Panc1 (cell line): ENCODE measurements around the gene TAB2. TPM values are rescaled to one million over a fixed set of nuclear protein-coding genes. Genes with fewer than 3 reads are reported as not detected.

ENCODE experiments used
- ATAC-seq: fragments of 200-7000 bp; cut with Tn5 transposase; 2 replicates; pipeline ENCODE4 v1.9.1; 2020; ENCODE audit warnings: mild to moderate bottlenecking, moderate library complexity
- Bru-seq: library from RNA; stranded (reverse); fragments of 400-500 nt; gene quantifications from one replicate; lab custom pipeline; 2021; lab: Mats Ljungman, UMichigan
- BruChase-seq, 2 experiments: library from RNA; stranded (reverse); fragments of 400-500 nt; gene quantifications; one replicate each; lab custom pipeline; 2021; lab: Mats Ljungman, UMichigan
- BruUV-seq: library from RNA; stranded (reverse); fragments of 400-500 nt; replicated peaks from 2 replicates; lab custom pipeline; 2021; lab: Mats Ljungman, UMichigan
- CTCF ChIA-PET: fragments of 300-600 bp; sonication (Branson Sonifier 250); formaldehyde crosslinking; loops from one replicate; lab custom pipeline; 2022; ENCODE audit warnings: antibody characterized with exemption; lab: Charles Lee
- POLR2A ChIA-PET: fragments of 300-600 bp; sonication (Branson Sonifier 250); formaldehyde crosslinking; loops from one replicate; lab custom pipeline; 2022; ENCODE audit warnings: antibody characterized with exemption; lab: Charles Lee
- DNase-seq: peaks from one replicate; pipeline ENCODE4 v3.0.0-alpha.2; 2010; ENCODE audit warnings: low read depth, low spot score
- H3K27ac ChIP-seq: 2 replicates; pipeline ENCODE4 v1.5.1; 2011; ENCODE audit warnings: mild to moderate bottlenecking, low read length, inconsistent platforms
- H3K27me3 ChIP-seq: fragments of 200-500 bp; sonication (Bioruptor generic); 2 replicates; pipeline ENCODE4 v1.6.0; 2014; ENCODE audit warnings: low read length, inconsistent platforms; ENCODE audit not compliant: control insufficient read depth, insufficient read depth
- H3K36me3 ChIP-seq: fragments of 200-500 bp; sonication (Bioruptor generic); 2 replicates; pipeline ENCODE4 v1.5.1; 2014; ENCODE audit warnings: inconsistent platforms, mild to moderate bottlenecking, low read length, moderate library complexity; ENCODE audit not compliant: control insufficient read depth, insufficient read depth
- H3K4me1 ChIP-seq: 2 replicates; pipeline ENCODE4 v1.5.1; 2011; ENCODE audit warnings: inconsistent platforms, mild to moderate bottlenecking, low read length, moderate library complexity; ENCODE audit not compliant: control insufficient read depth, insufficient read depth
- H3K4me3 ChIP-seq, 2 experiments: 2 replicates each; pipeline ENCODE4 v1.5.1; 2011 to 2012; ENCODE audit warnings: low read depth in 2 of 2, low read length in 2 of 2, mild to moderate bottlenecking in 2 of 2, inconsistent platforms in 1 of 2, moderate library complexity in 1 of 2
- H3K9me3 ChIP-seq: fragments of 200-500 bp; sonication (Bioruptor generic); 2 replicates; pipeline ENCODE4 v1.5.1; 2014; ENCODE audit warnings: low read depth, mild to moderate bottlenecking, inconsistent platforms, low read length, moderate library complexity; ENCODE audit not compliant: control insufficient read depth, insufficient read depth
- CTCF ChIP-seq: fragments of 450-650 bp; IDR thresholded peaks from 2 replicates; pipeline ENCODE4 v1.5.1; 2017; ENCODE audit warnings: mild to moderate bottlenecking
- POLR2AphosphoS5 ChIP-seq: IDR thresholded peaks from 2 replicates; pipeline ENCODE4 v1.6.1; 2012; ENCODE audit warnings: mild to moderate bottlenecking, low read depth, low read length, moderate library complexity
- REST ChIP-seq, 2 experiments: IDR thresholded peaks; 2 replicates each; pipeline ENCODE4 v1.6.1; 2011 to 2012; ENCODE audit warnings: low read depth in 2 of 2, control low read depth in 1 of 2, low read length in 1 of 2, mild to moderate bottlenecking in 1 of 2, moderate library complexity in 1 of 2; ENCODE audit not compliant: insufficient read depth in 1 of 2
- SIN3A ChIP-seq: IDR thresholded peaks from 2 replicates; pipeline ENCODE4 v1.6.1; 2012; ENCODE audit warnings: low read depth, mild to moderate bottlenecking, low read length, moderate library complexity, borderline replicate concordance; ENCODE audit not compliant: insufficient read depth
- TCF7L2 ChIP-seq: IDR thresholded peaks from 2 replicates; pipeline ENCODE4 v1.6.1; 2011; ENCODE audit warnings: mild to moderate bottlenecking, low read depth, low read length, inconsistent platforms
- in situ Hi-C: cut with HindIII; loops from 2 replicates; pipeline ENCODE4 v1.10.0; 2016; ENCODE audit warnings: low sequenced_read_pairs, low pct_unique_long_range_greater_than_20kb
- intact Hi-C: fragments of 100-400 bp; cut with micrococcal nuclease; formaldehyde crosslinking; loops from one replicate; pipeline ENCODE4 v1.10.0; 2022; ENCODE audit not compliant: unreplicated experiment
- long read RNA-seq: library from polyadenylated mRNA; unstranded; transcript quantifications from one replicate; pipeline ENCODE4 v2.0.0, GENCODE V29; 2021; ENCODE audit not compliant: unreplicated experiment
- polyA plus RNA-seq: library from polyadenylated mRNA; unstranded; fragments of >200 nt; gene quantifications from one replicate; pipeline ENCODE4 v1.2.1, GENCODE V29; 2012; ENCODE audit warnings: missing spikeins; ENCODE audit not compliant: insufficient read length
- total RNA-seq: library from RNA; stranded (reverse); gene quantifications from one replicate; pipeline ENCODE4 v1.2.1, GENCODE V29; 2021; ENCODE audit not compliant: unreplicated experiment

TAB2 gene
- total RNA-seq, result 47.2 TPM
- polyA plus RNA-seq, result 24.1 TPM
- Bru-seq, nascent RNA, result percentile 93 among the genes with signal in this experiment
- BruChase-seq, experiment 1, labeled RNA remaining after a 2-hour chase, result percentile 87 among the genes with signal in this experiment
- percentile 86 among the genes with signal in this experiment for BruChase-seq, experiment 2, labeled RNA remaining after a 6-hour chase
- long read RNA-seq, full-length matches to known transcripts, result 8 of 36 reads
- long read RNA-seq, partial matches to known transcripts, result 16 of 36 reads
- long read RNA-seq, other reads (novel, unspliced or antisense), result 12 of 36 reads

DNA sequence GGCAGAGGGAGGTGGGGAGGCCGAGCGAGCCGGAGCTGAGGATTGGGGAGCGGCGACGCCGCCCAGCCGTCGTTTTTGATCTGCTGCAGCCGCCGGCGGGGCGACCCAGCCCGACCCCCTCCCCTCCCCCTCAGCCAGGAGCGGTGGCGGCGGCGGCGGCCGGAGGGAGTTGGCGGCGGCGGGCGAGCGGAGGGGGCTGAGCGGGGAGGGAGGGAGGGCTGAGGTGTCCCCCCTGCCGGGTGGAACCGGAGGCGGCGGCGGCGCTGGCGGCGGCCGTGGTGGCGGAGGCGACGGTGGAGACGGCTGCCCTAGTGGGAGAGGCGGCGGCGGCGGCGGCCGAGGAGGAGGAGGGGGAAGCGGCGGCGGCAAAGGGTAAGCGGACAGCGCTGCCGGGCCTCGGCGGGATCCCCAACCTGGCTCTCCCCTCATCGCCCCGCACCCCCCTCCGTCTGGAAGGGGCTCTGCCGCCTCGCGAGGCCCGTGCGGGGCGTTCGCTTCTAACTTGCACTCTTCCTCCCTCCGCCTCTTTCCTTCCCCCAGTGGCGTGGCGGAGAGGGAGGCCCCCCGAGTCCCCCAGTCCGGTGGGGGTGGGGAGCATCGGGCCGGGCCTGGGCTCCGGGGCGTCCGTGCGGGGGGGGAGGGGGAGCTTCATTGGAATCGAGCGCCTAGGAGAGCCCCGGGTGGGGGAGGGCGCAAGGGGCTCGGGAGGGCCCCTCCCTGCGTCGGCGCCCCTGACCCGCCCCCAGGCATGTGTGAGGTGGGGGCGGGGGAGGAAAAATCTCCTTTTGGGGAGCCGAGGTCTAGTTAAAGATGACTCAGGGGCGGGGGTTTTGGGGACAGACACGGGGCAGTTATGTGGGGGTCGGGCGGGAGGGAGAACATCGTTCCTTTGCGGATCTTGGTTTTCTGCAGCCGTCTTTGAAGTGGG is at the start of gene TAB2:
Gene TAB2, plus strand, starts transcription at position 69 of the 928 bp plus-strand sequence. CDS start 52,286 bp downstream, outside the sequence.
- Histone ChIP-seq H3K4me1 (peaks cover 24% of the 10 kb centered on the region), H3K9me3 (no peaks in the 10 kb centered on the region), H3K4me3 (peak within 1 kb of the TSS; percentile 60 to 83), H3K36me3 (no peaks in the 10 kb centered on the region; the same call in 1 of the 2 replicates), H3K27me3 (peaks cover 5% of the 10 kb centered on the region; the same call in 1 of the 2 replicates), H3K27ac (peak within 1 kb of the TSS; percentile 82)
- TF ChIP-seq CTCF (no peak), REST (IDR thresholded peaks at IDR 0.05; ENCODE audit: insufficient read depth in 1 of 2, low read depth in 2 of 2, low read length in 1 of 2) (no peak), TCF7L2 (no peak), POLR2AphosphoS5 (no peak), SIN3A (no peak)
- intact Hi-C loops (loop anchor here (10.0 kb wide), 1 partner anchor 233 kb away; no protein-coding TSS in a partner anchor), in situ Hi-C loops (no loop called here)
- DNase-seq (no peak), ATAC-seq (peak; percentile 55)
- BruUV-seq, result no TSS peak
- POLR2A ChIA-PET, result interaction anchor here (0.5 to 0.7 kb wide), 3 partner anchors 27 to 173 kb away, joined by 3 to 5 read pairs (median 4); no protein-coding TSS in a partner anchor
- CTCF ChIA-PET, result interaction anchor here (0.6 kb wide), 2 partner anchors 84 to 146 kb away, joined by 3 to 5 read pairs; no protein-coding TSS in a partner anchor

DNA sequence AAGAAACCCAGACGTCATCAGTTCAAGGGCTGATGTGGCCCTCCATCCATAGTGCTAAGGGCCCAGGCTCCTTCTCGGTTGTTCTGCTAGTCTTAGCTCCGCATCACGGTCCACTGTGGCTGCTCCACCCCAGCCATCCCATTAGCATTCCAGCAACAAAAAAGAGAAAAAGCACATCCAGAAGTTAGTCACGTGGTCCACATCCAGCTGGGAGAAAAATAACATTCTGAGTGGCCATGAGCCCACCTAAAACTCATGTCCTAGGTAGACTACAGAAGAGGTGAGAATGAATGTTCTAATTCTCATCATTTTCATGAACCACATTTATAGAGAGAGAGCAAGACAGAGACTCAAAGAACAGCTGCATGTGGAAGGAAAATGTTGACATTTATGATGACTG is 49.4 kb upstream of the TAB2 start:
- DNase-seq (no peak), ATAC-seq (no peak)
- Histone ChIP-seq H3K36me3 (no peaks in the 10 kb centered on the region), H3K27ac (no peak overlapping the region), H3K9me3 (no peaks in the 10 kb centered on the region), H3K27me3 (0 out of 2 replicates have a peak, but pooled peaks cover 2% of the 10 kb centered on the region), H3K4me1 (no peaks in the 10 kb centered on the region), H3K4me3 (no peak overlapping the region)
- in situ Hi-C loops (no loop called here), intact Hi-C loops (no loop called here)
- no TSS peak for BruUV-seq
- ChIA-PET POLR2A (no interaction called here), CTCF (no interaction called here)
- TF ChIP-seq TCF7L2, result no peak
- no peak for TF ChIP-seq REST (IDR thresholded peaks at IDR 0.05; ENCODE audit: insufficient read depth in 1 of 2, low read depth in 2 of 2, low read length in 1 of 2)
- TF ChIP-seq CTCF, result no peak
- TF ChIP-seq POLR2AphosphoS5, result no peak
- no peak for TF ChIP-seq SIN3A
